Measurements from ENCODE around the gene SP110.
"Not testable (repeated sequence)": the region's sequence is repeated elsewhere in the genome, so short reads cannot be mapped to it uniquely, and the experiment has no call there.

The SP110 gene

GRCh38 chr2:230124235-230124634 lies 95.5 kb downstream of the SP110 start:
- DNase-seq = no peak

DNA sequence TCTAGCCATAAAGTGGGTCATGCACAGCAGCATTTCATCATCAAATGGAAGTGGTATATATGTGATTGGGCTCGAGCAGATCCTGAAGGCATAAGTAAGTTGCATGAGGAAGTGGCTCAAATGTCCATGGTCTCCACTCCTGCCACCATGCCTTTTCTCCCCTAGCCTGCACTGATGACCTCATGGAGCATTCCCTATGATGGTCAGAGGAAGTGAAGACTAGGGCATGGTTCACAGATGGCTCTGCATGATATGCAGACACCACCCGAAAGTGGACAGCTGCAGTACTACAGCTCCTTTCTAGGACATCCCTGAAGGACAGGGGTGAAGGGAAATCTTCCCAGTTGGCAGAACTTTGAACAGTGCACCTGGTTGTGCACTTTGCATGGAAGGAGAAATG lies 99.4 kb downstream of the SP110 start:
- DNase-seq = not testable (repeated sequence)

- DNase-seq = not testable (repeated sequence)
Measured at GRCh38 chr2:230119827-230120226, 100.0 kb downstream of the SP110 start.

Data from islet precursor cell (in vitro differentiated cells).